Measurements from ENCODE around the gene CHST14.
"Not testable (repeated sequence)": the region's sequence is repeated elsewhere in the genome, so short reads cannot be mapped to it uniquely, and the experiment has no call there.

Gene CHST14

GRCh38 chr15:40441565-40442531 lies 28.9 kb upstream of the CHST14 start:
- DNase-seq, result no peak

GRCh38 chr15:40443255-40443654 lies 27.5 kb upstream of the CHST14 start:
- DNase-seq, result no peak

- no peak for DNase-seq
Measured at GRCh38 chr15:40443846-40444245, 26.9 kb upstream of the CHST14 start.

DNA sequence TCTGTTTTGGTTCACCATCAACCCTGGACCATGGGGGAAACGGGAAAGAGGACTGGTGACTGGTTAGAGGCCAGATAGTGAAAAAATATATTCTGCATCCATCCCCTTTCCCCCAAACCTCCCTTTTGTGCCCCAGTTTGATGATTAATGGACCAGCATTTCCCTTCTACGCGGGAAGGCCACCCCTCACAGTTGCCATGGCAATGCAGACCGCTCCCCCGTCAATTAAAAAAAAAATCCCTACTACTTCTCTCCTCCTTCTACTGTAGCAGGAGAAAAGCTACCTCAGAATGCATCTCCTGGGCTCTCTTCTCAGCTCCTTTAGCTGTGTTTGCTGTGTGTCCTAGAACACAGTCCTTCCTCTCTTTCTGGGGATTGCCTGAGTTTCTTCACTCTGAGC lies 26.0 kb upstream of the CHST14 start:
- DNase-seq, result no peak

GRCh38 chr15:40445421-40445922 lies 25.3 kb upstream of the CHST14 start:
- DNase-seq, result no peak

GRCh38 chr15:40446144-40446543 lies 24.6 kb upstream of the CHST14 start:
- DNase-seq, result no peak

DNA sequence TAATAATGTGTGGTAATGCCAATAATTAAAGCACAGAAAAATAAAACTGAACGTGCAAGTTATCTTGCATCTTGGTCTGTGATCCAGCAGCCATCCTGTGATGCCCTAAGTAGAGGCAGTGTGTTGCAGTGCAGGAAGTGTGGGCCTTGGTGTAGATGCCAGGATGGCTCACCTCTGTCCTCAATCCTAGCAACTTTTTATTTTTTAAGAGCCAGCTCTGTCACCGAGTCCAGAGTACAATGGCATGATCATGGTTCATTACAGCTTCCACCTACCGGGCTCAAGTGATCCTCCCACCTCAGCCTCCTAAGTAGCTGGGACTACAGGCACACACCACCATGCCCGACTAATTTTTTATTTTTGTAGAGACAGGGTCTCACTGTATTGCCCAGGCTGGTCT lies 22.4 kb upstream of the CHST14 start:
- DNase-seq, result no peak

GRCh38 chr15:40449275-40449674 lies 21.5 kb upstream of the CHST14 start:
- DNase-seq, result no peak

DNA sequence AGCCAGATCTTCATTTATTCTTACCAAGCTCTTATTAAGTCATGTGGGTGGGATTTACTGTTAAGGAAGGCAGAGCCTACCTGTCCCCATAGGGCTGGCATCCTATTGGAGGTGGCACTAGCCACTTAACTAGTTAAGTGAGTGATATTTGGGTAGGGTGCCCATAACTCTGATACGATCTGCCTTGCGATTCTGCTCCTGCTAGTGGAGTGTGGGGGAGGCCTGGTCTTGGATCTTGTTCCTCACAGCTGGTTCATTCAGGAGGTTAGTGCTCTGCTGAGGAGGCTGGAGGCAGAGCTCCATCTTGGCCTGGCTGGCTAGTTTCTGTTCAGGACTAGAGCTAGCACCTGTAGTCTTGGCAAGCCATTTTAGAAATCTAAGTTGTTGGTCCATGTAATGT lies 20.7 kb upstream of the CHST14 start:
- DNase-seq, result no peak

GRCh38 chr15:40451527-40452158 lies 19.1 kb upstream of the CHST14 start:
- DNase-seq, result no peak

DNA sequence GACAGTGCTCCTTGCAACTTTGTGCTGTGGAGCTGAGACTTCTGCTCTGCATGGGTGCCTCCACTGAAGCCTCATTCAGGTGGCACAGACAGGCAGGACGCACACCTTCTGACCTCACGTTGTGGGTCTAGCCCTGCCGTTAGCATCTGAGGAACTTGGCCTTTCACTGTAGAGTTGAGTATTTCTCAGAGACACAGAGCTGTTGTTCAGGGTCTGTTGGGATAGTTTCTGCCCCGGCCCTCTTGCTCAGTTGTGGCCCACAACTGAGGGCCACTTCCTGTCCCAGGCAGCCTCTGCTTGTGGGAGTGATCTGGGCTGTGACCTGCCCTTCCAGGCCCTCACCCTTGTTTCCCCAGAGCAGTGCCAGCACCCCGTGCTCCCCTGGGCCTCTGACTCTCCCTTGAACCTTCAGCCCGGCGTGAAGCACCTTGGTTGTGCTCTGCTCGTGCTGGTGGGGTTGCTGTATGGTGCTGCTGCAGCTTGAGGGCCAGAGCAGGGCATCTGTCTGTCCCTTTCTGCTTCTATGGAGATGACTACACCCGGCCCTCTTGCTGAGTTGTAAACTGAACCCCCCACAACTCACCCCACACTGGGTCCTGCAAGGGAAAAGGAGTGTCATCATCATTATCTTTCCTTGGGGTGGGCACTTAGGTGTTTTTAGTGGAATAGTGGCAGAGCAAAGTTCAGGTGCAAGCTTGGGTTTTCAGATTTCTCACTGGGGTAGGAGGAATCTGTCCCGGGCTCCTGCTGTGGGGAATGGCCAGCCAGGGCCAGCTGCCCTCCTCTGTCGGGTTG lies 18.3 kb upstream of the CHST14 start:
- no peak for DNase-seq

DNA sequence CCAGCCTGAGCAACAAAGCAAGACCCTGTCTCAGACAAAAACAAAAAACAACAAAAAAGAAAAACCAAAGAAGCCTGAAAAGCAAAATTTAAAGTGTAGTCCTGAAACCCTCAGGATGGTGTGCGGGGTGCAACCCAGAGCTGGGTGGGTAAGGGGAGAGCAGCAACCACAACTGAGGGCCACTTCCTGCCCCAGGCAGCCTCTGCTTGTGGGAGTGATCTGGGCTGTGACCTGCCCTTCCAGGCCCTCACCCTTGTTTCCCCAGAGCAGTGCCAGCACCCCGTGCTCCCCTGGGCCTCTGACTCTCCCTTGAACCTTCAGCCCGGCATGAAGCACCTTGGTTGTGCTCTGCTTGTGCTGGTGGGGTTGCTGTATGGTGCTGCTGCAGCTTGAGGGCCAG lies 16.8 kb upstream of the CHST14 start:
- DNase-seq, result not testable (repeated sequence)

DNA sequence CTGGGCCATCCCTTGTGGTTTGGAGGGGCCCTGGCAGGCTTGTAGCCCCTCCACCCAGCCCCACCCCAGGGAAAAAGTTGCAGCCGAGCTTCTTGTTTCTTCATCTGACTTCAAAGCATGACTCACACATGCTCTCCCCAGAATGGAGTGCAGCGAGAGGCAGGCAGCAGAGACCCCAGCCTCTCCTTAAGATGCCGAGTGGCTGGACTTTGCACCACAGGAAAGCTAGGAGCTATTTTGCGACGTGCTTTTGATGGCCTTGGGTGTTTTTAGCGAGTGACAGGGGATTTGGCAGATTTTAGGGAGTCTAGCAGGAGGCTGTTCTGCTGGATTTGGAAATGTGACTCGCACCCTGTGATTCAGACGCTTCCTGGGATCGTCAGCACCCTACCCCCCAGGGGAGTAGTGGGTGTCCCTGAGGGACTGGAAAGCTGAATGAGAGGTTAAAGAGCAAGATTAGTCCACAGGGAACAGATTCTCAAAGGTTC lies 15.8 kb upstream of the CHST14 start:
- no peak for DNase-seq

GRCh38 chr15:40456299-40456712 lies 14.5 kb upstream of the CHST14 start:
- DNase-seq, result no peak

- DNase-seq, result no peak
Measured at GRCh38 chr15:40456738-40457137, 14.0 kb upstream of the CHST14 start.

GRCh38 chr15:40458495-40459371 lies 12.1 kb upstream of the CHST14 start:
- DNase-seq, result no peak

DNA sequence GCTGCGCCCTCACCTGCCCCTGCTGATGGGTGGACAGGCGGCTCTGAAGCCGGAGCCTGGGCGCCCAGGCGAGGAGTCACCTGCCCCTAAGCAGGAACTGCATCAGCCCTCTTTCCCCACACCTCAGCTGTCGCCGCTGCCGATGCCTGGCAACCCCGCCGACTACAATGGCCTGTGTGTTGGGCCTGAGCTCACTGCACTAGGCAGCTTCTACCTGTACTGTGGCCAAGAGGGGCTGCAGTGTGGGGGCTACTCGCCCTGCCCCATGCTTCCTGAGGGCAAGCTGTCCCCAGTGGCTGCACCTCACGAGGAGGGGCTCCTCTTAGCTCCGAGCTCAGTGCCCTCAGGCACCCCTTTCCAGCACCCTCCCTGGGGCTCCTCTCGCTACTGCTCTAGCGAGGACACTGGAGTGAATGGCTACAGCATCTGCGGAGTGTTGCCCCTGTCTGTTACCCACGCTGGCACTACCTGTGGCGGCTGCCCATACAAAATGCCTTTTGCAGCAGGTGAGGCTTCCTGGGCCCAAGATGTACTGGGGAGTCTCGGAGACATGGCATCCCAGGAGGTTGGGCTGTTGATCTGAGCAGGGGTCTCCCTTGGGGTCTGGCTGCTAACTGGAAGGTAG lies 11.3 kb upstream of the CHST14 start:
- DNase-seq, result no peak

- no peak for DNase-seq
Measured at GRCh38 chr15:40460404-40460803, 10.4 kb upstream of the CHST14 start.

DNA sequence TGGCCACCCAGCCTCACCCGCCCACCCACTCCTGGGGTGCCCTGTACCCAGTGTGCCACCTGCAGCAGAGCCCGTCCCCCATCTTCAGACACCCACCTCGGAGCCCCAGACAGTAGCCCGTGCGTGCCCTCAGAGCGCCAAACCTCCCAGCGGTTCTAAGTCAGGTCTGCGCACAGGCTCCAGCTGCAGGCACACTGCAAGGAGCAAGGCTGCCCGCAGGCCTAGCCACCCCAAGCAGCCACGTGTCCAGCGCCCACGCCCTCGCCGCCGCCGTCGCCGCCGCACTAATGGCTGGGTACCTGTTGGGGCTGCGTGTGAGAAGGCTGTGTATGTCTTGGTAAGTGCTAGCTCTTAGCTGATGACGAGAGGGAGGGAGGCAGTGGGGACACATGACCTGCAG lies 8.8 kb upstream of the CHST14 start:
- no peak for DNase-seq

GRCh38 chr15:40463279-40463678 lies 7.5 kb upstream of the CHST14 start:
- no peak for DNase-seq

GRCh38 chr15:40463886-40464545 lies 6.8 kb upstream of the CHST14 start:
- DNase-seq, result no peak

Measured in SW 1271 (cell line).